K562 (cell line): ENCODE measurements around the gene C1orf167. TPM values are rescaled to one million over a fixed set of nuclear protein-coding genes. Genes with fewer than 3 reads are reported as not detected.

ENCODE experiments used
- ATAC-seq: fragments of 200-7000 bp; cut with Tn5 transposase; 3 replicates; pipeline ENCODE4 v1.9.1; 2020; ENCODE audit warnings: moderate library complexity
- Bru-seq: library from RNA; stranded (reverse); fragments of 400-500 nt; gene quantifications from one replicate; lab custom pipeline; 2021; lab: Mats Ljungman, UMichigan
- BruChase-seq, 2 experiments: library from RNA; stranded (reverse); fragments of 400-500 nt; gene quantifications; one replicate each; lab custom pipeline; 2021; lab: Mats Ljungman, UMichigan
- BruUV-seq: library from RNA; stranded (reverse); fragments of 400-500 nt; replicated peaks from 2 replicates; lab custom pipeline; 2021; lab: Mats Ljungman, UMichigan
- CTCF ChIA-PET: fragments of 300-600 bp; formaldehyde crosslinking; extraction: SDS; loops from one replicate; lab custom pipeline; 2021; ENCODE audit warnings: low intra/inter-chr PET ratio; lab: Yijun Ruan, JAX
- POLR2A ChIA-PET: fragments of 300-600, 350-650 bp; sonication (Branson Sonifier 250); formaldehyde crosslinking; extraction: SDS; loops from one replicate; lab custom pipeline; 2021; ENCODE audit warnings: antibody characterized with exemption, inconsistent platforms; lab: Yijun Ruan, JAX
- DNase-seq, 4 experiments: peaks; one replicate each; pipeline versions ENCODE4 v3.0.0 to v3.0.0-alpha.2; 2011 to 2018; ENCODE audit warnings: low spot score in 3 of 4, mixed read lengths in 3 of 4; ENCODE audit errors: extremely low read depth in 1 of 4
- FAIRE-seq: peaks from 2 replicates; lab custom pipeline; 2011; peaks lifted over from hg19 to GRCh38; lab: Jason Lieb, UNC
- H2AFZ ChIP-seq: 2 replicates; pipeline ENCODE4 v1.6.0; 2011; ENCODE audit warnings: low read depth, low read length, control low read depth, inconsistent platforms
- H3K27ac ChIP-seq: fragments of 200-600 bp; 3 replicates; pipeline ENCODE4 v1.8.0; 2011; ENCODE audit warnings: low read depth, mild to moderate bottlenecking, control low read depth, inconsistent platforms, low read length, moderate library complexity, mixed read lengths; ENCODE audit errors: extremely low read depth
- H3K27me3 ChIP-seq, 2 experiments: fragments of 300-600 bp in 1 of 2; 2 replicates in 1 of 2; 3 replicates in 1 of 2; pipeline versions ENCODE4 v1.6.0 to v1.8.0; 2011; ENCODE audit warnings: inconsistent platforms in 2 of 2, low read length in 2 of 2, mild to moderate bottlenecking in 1 of 2, mixed read lengths in 1 of 2, moderate library complexity in 1 of 2; ENCODE audit not compliant: control insufficient read depth in 2 of 2, insufficient read depth in 2 of 2
- H3K36me3 ChIP-seq: fragments of 300-600 bp; 3 replicates; pipeline ENCODE4 v1.8.0; 2011; ENCODE audit warnings: mild to moderate bottlenecking, low read length, inconsistent platforms; ENCODE audit not compliant: control insufficient read depth, insufficient read depth
- H3K4me1 ChIP-seq, 2 experiments: fragments of 200-600 bp in 1 of 2; replicated peaks in 1 of 2; 2 replicates in 1 of 2; 3 replicates in 1 of 2; pipeline versions ENCODE4 v1.5.1 to v1.8.0; 2011; ENCODE audit warnings: inconsistent platforms in 2 of 2, low read length in 2 of 2, mild to moderate bottlenecking in 1 of 2, mixed read lengths in 1 of 2, moderate library complexity in 1 of 2; ENCODE audit not compliant: control insufficient read depth in 2 of 2, insufficient read depth in 2 of 2
- H3K4me2 ChIP-seq: 2 replicates; pipeline ENCODE4 v1.6.1; 2011; ENCODE audit warnings: low read length, control low read depth, inconsistent platforms, mixed read lengths; ENCODE audit not compliant: insufficient read depth
- H3K4me3 ChIP-seq: fragments of 200-600 bp; sonication (generic), shearing (Covaris generic); 2 replicates; pipeline ENCODE4 v1.5.1; 2016; ENCODE audit warnings: control low read depth, inconsistent platforms
- H3K79me2 ChIP-seq: fragments of 200-600 bp; 3 replicates; pipeline ENCODE4 v1.8.0; 2011; ENCODE audit warnings: low read length, inconsistent platforms; ENCODE audit not compliant: control insufficient read depth, insufficient read depth
- H3K9ac ChIP-seq, 2 experiments: 2 replicates each; pipeline versions ENCODE4 v1.6.0 to v1.6.1; 2011; ENCODE audit warnings: low read depth in 2 of 2, low read length in 2 of 2, control low read depth in 1 of 2, inconsistent platforms in 1 of 2, mild to moderate bottlenecking in 1 of 2, mixed read lengths in 1 of 2; ENCODE audit not compliant: insufficient read depth in 1 of 2
- H3K9me1 ChIP-seq: one replicate; pipeline ENCODE4 v1.6.0; 2011; ENCODE audit warnings: inconsistent platforms, mild to moderate bottlenecking, low read length, moderate library complexity; ENCODE audit not compliant: control insufficient read depth, insufficient read depth
- H3K9me3 ChIP-seq: replicated peaks from 2 replicates; pipeline ENCODE4 v1.5.1; 2011; ENCODE audit warnings: low read depth, low read length, inconsistent platforms; ENCODE audit not compliant: control insufficient read depth, insufficient read depth
- H4K20me1 ChIP-seq: replicated peaks from 2 replicates; pipeline ENCODE4 v1.6.1; 2011; ENCODE audit warnings: low read length, inconsistent platforms, mixed read lengths; ENCODE audit not compliant: control insufficient read depth, insufficient read depth
- ARID3A ChIP-seq: IDR thresholded peaks from 2 replicates; pipeline ENCODE4 v1.6.1; 2012; ENCODE audit warnings: low read depth, low read length, improper control_type of control experiment, borderline replicate concordance
- ASH1L ChIP-seq: fragments of 450-650 bp; IDR thresholded peaks from 2 replicates; pipeline ENCODE4 v1.6.1; 2018; ENCODE audit warnings: borderline replicate concordance, mild to moderate bottlenecking, low read depth; ENCODE audit not compliant: partially characterized antibody
- ATF1 ChIP-seq, 2 experiments: fragments of 450-650 bp in 1 of 2; IDR thresholded peaks; 2 replicates each; pipeline ENCODE4 v1.6.1; 2016; ENCODE audit warnings: missing compliant biosample characterization in 1 of 2, missing genetic modification characterization in 1 of 2
- ESRRB ChIP-seq: fragments of 250-450 bp; sonication (Bioruptor Pico); IDR thresholded peaks from 2 replicates; pipeline ENCODE4 v1.5.0; 2020; ENCODE audit warnings: mild to moderate bottlenecking, moderate library complexity, borderline replicate concordance
- FOXM1 ChIP-seq, 2 experiments: fragments of 450-650 bp in 1 of 2; sonication (generic) in 1 of 2; formaldehyde crosslinking in 1 of 2; IDR thresholded peaks; 2 replicates each; pipeline versions ENCODE4 v1.6.1 to v1.9.0; 2017 to 2022; ENCODE audit warnings: low read depth in 2 of 2, mild to moderate bottlenecking in 2 of 2, missing genetic modification reagents in 1 of 2, moderate library complexity in 1 of 2
- GATAD2A ChIP-seq: fragments of 450-650 bp; IDR thresholded peaks from 2 replicates; pipeline ENCODE4 v1.6.1; 2017
- HCFC1 ChIP-seq: IDR thresholded peaks from 2 replicates; pipeline ENCODE4 v1.6.1; 2012; ENCODE audit warnings: low read depth, low read length, improper control_type of control experiment
- HSF4 ChIP-seq: fragments of 250-450 bp; sonication (Bioruptor Pico); IDR thresholded peaks from 2 replicates; pipeline ENCODE4 v2.1.2; 2022; ENCODE audit warnings: mild to moderate bottlenecking, moderate library complexity, borderline replicate concordance
- SIN3A ChIP-seq, 2 experiments: fragments of 150-350 bp in 1 of 2; IDR thresholded peaks; 2 replicates each; pipeline ENCODE4 v1.6.1; 2011 to 2016; ENCODE audit warnings: borderline replicate concordance in 2 of 2, low read depth in 2 of 2, low read length in 2 of 2, mild to moderate bottlenecking in 2 of 2, moderate library complexity in 2 of 2; ENCODE audit not compliant: control insufficient read depth in 1 of 2
- SP1 ChIP-seq: sonication (generic); formaldehyde crosslinking; IDR thresholded peaks from 2 replicates; pipeline ENCODE4 v1.8.1; 2022; ENCODE audit warnings: mild to moderate bottlenecking, missing genetic modification reagents
- VEZF1 ChIP-seq: fragments of 200-800 bp; sonication (Bioruptor generic); IDR thresholded peaks from 2 replicates; pipeline ENCODE4 v1.6.1; 2017; ENCODE audit warnings: missing genetic modification characterization, missing compliant biosample characterization
- YY1 ChIP-seq, 3 experiments: IDR thresholded peaks; 2 replicates each; pipeline ENCODE4 v1.6.1; 2011; ENCODE audit warnings: low read length in 2 of 3, mild to moderate bottlenecking in 2 of 3, moderate library complexity in 2 of 3, borderline replicate concordance in 1 of 3, control low read depth in 1 of 3, low read depth in 1 of 3; ENCODE audit not compliant: insufficient read depth in 3 of 3, insufficient replicate concordance in 2 of 3, control insufficient read depth in 1 of 3, insufficient read length in 1 of 3; ENCODE audit errors: extremely low read depth in 1 of 3
- WGBS: fragments of 100-300 bp; shearing (Covaris generic); methylation state at CpG from one replicate; pipeline ENCODE4 v1.1.6; 2016; ENCODE audit warnings: low coverage, mixed read lengths; ENCODE audit not compliant: insufficient coverage; ENCODE audit errors: missing lambda C conversion rate; 5-methylcytosine and 5-hydroxymethylcytosine counted together
- in situ Hi-C: fragments of 300-500 bp; cut with MboI; formaldehyde crosslinking; loops from 4 replicates; pipeline ENCODE4 v1.15.0; 2018; ENCODE audit warnings: inconsistent platforms, mixed read lengths
- intact Hi-C: fragments of 100-400 bp; cut with micrococcal nuclease; formaldehyde crosslinking; loops from 2 replicates; pipeline ENCODE4 v1.14.2; 2022
- long read RNA-seq, 3 experiments: library from polyadenylated mRNA in 2 of 3; library from RNA in 1 of 3; unstranded in 2 of 3; stranded (forward) in 1 of 3; transcript quantifications; one replicate each; pipeline ENCODE4 v2.0.0, GENCODE V29; 2019 to 2022
- polyA minus RNA-seq, 3 experiments: library from RNA; depleted of rRNA, polyadenylated mRNA; stranded (reverse); fragments of >200 nt; gene quantifications; 2 replicates each; pipeline ENCODE4 v1.2.3, GENCODE V29; 2011
- polyA plus RNA-seq, 8 experiments: library from polyadenylated mRNA; depleted of rRNA in 4 of 8; stranded (reverse) in 5 of 8; unstranded in 3 of 8; fragments of >200 nt; fragmentation: Nextera tagmentation in 2 of 8; fragmentation: Illumina TruSeq in 1 of 8; extraction: Ambion mirVana in 2 of 8; extraction: Trizol in 1 of 8; gene quantifications; 2 replicates each; pipeline versions ENCODE4 v1.2.1 to v1.2.3, GENCODE V29; 2011 to 2014; ENCODE audit warnings: inconsistent platforms in 1 of 8, missing spikeins in 1 of 8
- total RNA-seq, 7 experiments: library from RNA; depleted of rRNA in 6 of 7; stranded (reverse); fragments of >200 nt in 6 of 7; fragmentation: Illumina TruSeq in 2 of 7; extraction: Trizol in 2 of 7; gene quantifications; 2 replicates each; pipeline versions ENCODE4 v1.2.1 to v1.2.3, GENCODE V29; 2011 to 2021; ENCODE audit warnings: low replicate concordance in 1 of 7

Gene C1orf167
- 2.8 and 5.6 TPM in 2 replicates for total RNA-seq (2011; cell fraction: chromatin; rRNA removed; ENCODE audit: low replicate concordance)
- total RNA-seq (2011; cell fraction: nucleolus; rRNA removed) = 2.3 and 3.4 TPM in 2 replicates
- total RNA-seq (2011; cell fraction: nucleoplasm; rRNA removed) = 2.1 TPM in 2 replicates
- total RNA-seq (2014; rRNA removed) (0.37 and 0.73 TPM in 2 replicates), total RNA-seq (2014; rRNA removed; fragmentation: Illumina TruSeq; extraction: Trizol) (0.10 and 0.29 TPM in 2 replicates), total RNA-seq (2015; rRNA removed; fragmentation: Illumina TruSeq; extraction: Trizol) (0.22 and 0.53 TPM in 2 replicates), total RNA-seq (2021) (0.82 and 1.2 TPM in 2 replicates), polyA plus RNA-seq (2011; rRNA removed) (0.29 and 0.73 TPM in 2 replicates), polyA plus RNA-seq (2014; fragmentation: Illumina TruSeq; extraction: Trizol) (0.29 and 0.31 TPM in 2 replicates), polyA plus RNA-seq (2014; fragmentation: Nextera tagmentation; extraction: Ambion mirVana) (not detected), polyA plus RNA-seq (2014; rRNA removed) (0.86 and 0.94 TPM in 2 replicates), polyA minus RNA-seq (2011; rRNA and poly(A)+ RNA removed) (0.14 and 0.27 TPM in 2 replicates), Bru-seq, nascent RNA (percentile 43 among the genes with signal in this experiment), BruChase-seq, experiment 1, labeled RNA remaining after a 2-hour chase (percentile 28 among the genes with signal in this experiment), BruChase-seq, experiment 2, labeled RNA remaining after a 6-hour chase (percentile 35 among the genes with signal in this experiment)
- 0.31 and 0.53 TPM in 2 replicates for polyA plus RNA-seq (2011; cell fraction: cytosol; rRNA removed)
- 2.2 and 3.2 TPM in 2 replicates for polyA plus RNA-seq (2011; cell fraction: nucleus; rRNA removed)
- 0.48 and 2.0 TPM in 2 replicates for polyA plus RNA-seq (2012)
- polyA minus RNA-seq (2011; cell fraction: cytosol; rRNA and poly(A)+ RNA removed) = 0.38 and 0.91 TPM in 2 replicates
- 0.78 and 0.81 TPM in 2 replicates for polyA minus RNA-seq (2011; cell fraction: nucleus; rRNA and poly(A)+ RNA removed)
- long read RNA-seq, experiment 1, partial matches to known transcripts = 1 of 4 reads
- long read RNA-seq, experiment 1, other reads (novel, unspliced or antisense) = 3 of 4 reads
- long read RNA-seq, experiment 2 = 0 reads
- long read RNA-seq, experiment 3 = 0 reads

GRCh38 chr1:11761988-11762406, at the start of gene C1orf167:
TSS of gene C1orf167 (plus strand) at chr1:11762193. CDS start at chr1:11764401, 2,208 bp downstream.
- Histone ChIP-seq H3K4me2 (peak within 1 kb of the TSS; percentile 82), H3K27ac (no peak within 1 kb of the TSS; the same call in 2 of the 3 replicates), H4K20me1 (no peaks in the 10 kb centered on the region), H3K9me1 (no peaks in the 10 kb centered on the region), H3K9me3 (no peaks in the 10 kb centered on the region; the same call in 1 of the 2 replicates), H3K4me1 (peaks cover 8 to 42% of the 10 kb centered on the region in 2 experiments; a peak in 3 of 5 replicates), H3K4me3 (peak within 1 kb of the TSS; percentile 27; the same call in 1 of the 2 replicates), H3K27me3 (no peaks in the 10 kb centered on the region), H3K79me2 (no peaks in the 10 kb centered on the region), H2AFZ (peak within 1 kb of the TSS; percentile 97), H3K36me3 (no peaks in the 10 kb centered on the region), H3K9ac (peak within 1 kb of the TSS; percentile 30 to 92; a peak in 3 of 4 replicates)
- DNase-seq (peak; percentile 80 to 92 (median 86)), ATAC-seq (peak; percentile 94), FAIRE-seq (peak; percentile 49)
- intact Hi-C loops (no loop called here), in situ Hi-C loops (no loop called here)
- no TSS peak for BruUV-seq
- ChIA-PET POLR2A (interaction anchor here (0.7 to 3.9 kb wide), 4 partner anchors 26 to 147 kb away, joined by 3 to 18 read pairs (median 4); no protein-coding TSS in a partner anchor), CTCF (no interaction called here)
- 4% methylated on average over 29 of the region's 29 CpGs for WGBS
- no peak for TF ChIP-seq ATF1 (CRISPR knock-in tag; IDR thresholded peaks at IDR 0.05)
- TF ChIP-seq ATF1 (tag; IDR thresholded peaks at IDR 0.05) = peak; percentile 32; the same call in 1 of the 2 replicates
- TF ChIP-seq HCFC1 = no peak
- TF ChIP-seq ASH1L = no peak
- TF ChIP-seq GATAD2A = peak; percentile 73; the same call in 1 of the 2 replicates
- no peak for TF ChIP-seq ESRRB (CRISPR knock-in tag)
- no peak for TF ChIP-seq HSF4
- no peak for TF ChIP-seq SIN3A (IDR thresholded peaks at IDR 0.05; ENCODE audit: borderline replicate concordance in 2 of 2, control insufficient read depth in 1 of 2, low read depth in 2 of 2, low read length in 2 of 2)
- no peak for TF ChIP-seq ARID3A
- peak; percentile 62; the same call in 1 of the 2 replicates for TF ChIP-seq SP1 (CRISPR knock-in tag)
- TF ChIP-seq YY1 (IDR thresholded peaks at IDR 0.05; ENCODE audit: borderline replicate concordance in 1 of 3, control insufficient read depth in 1 of 3, extremely low read depth in 1 of 3, insufficient read depth in 3 of 3, insufficient read length in 1 of 3, insufficient replicate concordance in 2 of 3, low read depth in 1 of 3, low read length in 2 of 3) = no peak
- TF ChIP-seq FOXM1 (IDR thresholded peaks at IDR 0.05; ENCODE audit: low read depth) = no peak
- TF ChIP-seq FOXM1 (CRISPR knock-in tag; IDR thresholded peaks at IDR 0.05; ENCODE audit: low read depth) = 0 out of 2 replicates have a peak, but pooled peaks have one; percentile 62
- peak; percentile 53; the same call in 1 of the 2 replicates for TF ChIP-seq VEZF1 (CRISPR knock-in tag)
